Activated naive CD8-positive, alpha-beta T cell (primary cell): ENCODE measurements around the gene IGFLR1.

Source experiments
- H3K27ac Mint-ChIP-seq: one replicate; pipeline ENCODE4 v1.8.0; 2021; ENCODE audit warnings: mixed read lengths
- H3K27me3 Mint-ChIP-seq: one replicate; pipeline ENCODE4 v1.8.0; 2021; ENCODE audit warnings: mixed read lengths
- H3K36me3 Mint-ChIP-seq: one replicate; pipeline ENCODE4 v1.8.0; 2021; ENCODE audit warnings: mixed read lengths
- H3K4me1 Mint-ChIP-seq: one replicate; pipeline ENCODE4 v1.8.0; 2021; ENCODE audit warnings: low read depth, mixed read lengths
- H3K4me3 Mint-ChIP-seq: one replicate; pipeline ENCODE4 v1.8.0; 2021; ENCODE audit warnings: mild to moderate bottlenecking, mixed read lengths
- H3K9me3 Mint-ChIP-seq: one replicate; pipeline ENCODE4 v1.8.0; 2021; ENCODE audit warnings: low read depth, mixed read lengths

Gene IGFLR1, protein sequence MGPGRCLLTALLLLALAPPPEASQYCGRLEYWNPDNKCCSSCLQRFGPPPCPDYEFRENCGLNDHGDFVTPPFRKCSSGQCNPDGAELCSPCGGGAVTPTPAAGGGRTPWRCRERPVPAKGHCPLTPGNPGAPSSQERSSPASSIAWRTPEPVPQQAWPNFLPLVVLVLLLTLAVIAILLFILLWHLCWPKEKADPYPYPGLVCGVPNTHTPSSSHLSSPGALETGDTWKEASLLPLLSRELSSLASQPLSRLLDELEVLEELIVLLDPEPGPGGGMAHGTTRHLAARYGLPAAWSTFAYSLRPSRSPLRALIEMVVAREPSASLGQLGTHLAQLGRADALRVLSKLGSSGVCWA

DNA sequence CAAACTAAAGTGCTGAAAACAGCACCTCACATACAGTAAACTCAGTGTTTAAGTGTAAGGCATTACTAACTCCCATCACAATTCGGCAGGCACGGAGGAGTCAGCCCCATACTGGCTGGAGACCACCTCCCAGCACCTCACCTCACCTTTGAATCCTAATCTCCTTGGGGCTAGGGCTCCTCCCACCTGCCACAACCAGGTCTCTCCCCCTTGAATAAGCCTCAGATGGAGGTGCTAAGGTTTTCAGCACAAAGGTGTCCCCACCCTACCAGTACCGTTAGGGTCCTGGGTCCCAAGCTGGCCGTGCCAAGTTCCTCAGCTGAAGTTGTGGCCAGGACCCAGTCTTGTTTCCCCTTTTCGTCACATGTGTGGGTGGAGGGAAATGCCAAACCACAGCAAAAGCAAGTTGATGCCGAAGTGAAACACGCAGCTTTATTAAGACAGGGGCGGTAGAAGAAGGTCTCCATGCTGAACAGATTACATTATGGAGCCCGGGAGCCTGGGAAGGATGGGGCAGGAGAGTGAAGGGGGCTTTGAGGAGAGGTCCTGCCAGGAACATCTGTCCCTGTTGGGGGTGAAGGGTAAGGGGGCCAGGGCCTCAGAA, at the start of gene IGFLR1:
Gene IGFLR1 (minus strand): TSS at position 332 of the 604 bp plus-strand sequence. CDS start 1,272 bp downstream, outside the sequence.
- Mint-ChIP-seq H3K4me1 (peaks cover 52% of the 10 kb centered on the region), H3K27me3 (no peaks in the 10 kb centered on the region), H3K9me3 (no peaks in the 10 kb centered on the region), H3K36me3 (peaks cover 5% of the 10 kb centered on the region), H3K27ac (peak within 1 kb of the TSS; percentile 99), H3K4me3 (peak within 1 kb of the TSS; percentile 95)

DNA sequence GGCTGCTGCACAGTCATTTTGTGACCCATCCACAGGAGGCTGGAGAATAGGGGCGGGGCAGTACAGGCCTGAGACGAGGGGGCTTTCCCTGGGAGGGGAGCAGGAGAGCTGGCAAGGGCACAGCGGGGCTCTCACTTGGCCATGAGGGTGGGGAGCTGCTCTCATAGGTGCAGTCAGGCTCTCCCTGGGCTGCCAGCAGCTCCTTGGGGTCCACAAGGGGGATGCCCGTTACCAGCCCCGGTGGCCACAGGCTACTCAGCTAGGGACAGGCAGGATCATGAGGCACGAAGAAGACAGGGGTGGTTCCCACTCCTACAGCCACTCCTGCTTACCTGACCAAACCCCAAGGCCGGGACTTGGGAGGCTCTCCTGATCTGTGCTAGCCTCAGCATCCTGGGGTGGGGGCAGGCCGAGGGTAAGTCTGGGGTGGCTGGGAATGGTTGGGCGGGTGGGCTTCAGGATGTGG, 49.6 kb upstream of the IGFLR1 start:
- H3K27ac Mint-ChIP-seq, result no peak overlapping the region
- peaks cover 13% of the 10 kb centered on the region for H3K27me3 Mint-ChIP-seq
- no peaks in the 10 kb centered on the region for H3K9me3 Mint-ChIP-seq
- no peak overlapping the region for H3K4me3 Mint-ChIP-seq
- peaks cover 2% of the 10 kb centered on the region for H3K4me1 Mint-ChIP-seq
- H3K36me3 Mint-ChIP-seq, result peaks cover 2% of the 10 kb centered on the region

DNA sequence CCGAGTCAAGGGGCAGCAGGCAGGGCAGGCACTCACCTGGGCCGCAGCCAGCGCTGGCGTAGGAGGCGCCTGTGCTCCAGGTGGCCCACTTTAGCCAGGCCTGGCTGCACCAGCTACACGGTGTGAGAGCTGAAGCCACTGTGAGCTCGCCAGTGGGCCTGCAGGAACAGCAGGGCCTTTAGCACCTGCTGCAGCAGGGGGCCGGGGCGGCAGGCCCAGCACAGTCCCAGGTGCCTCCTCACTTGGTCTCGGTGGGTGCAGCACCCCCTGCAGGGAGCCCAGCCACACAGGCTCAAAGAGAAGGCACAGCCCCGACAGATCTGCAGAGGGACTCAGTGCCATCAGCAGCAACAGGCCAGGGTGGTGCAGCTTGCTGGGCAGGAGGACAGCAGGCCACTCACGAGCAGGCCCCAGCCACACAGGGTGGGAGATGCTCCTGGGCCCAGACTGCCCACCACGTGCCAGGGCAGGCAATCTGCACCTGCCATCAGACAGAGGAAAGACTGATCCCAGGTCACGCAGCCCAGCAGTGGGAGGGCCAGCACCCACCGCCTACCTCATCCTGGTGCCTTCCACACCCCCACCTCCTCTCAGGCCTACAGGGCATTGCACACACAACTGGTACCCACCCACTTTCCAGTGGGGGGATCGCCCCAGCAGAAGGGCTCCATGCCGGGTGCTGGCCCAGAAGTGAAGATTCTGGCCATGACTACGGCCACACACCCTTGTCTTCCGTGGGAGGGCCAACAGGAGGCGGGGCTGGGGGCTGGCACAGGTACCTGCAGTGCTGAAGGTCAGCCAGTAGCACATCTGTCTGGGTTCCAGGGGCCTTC, 48.9 kb upstream of the IGFLR1 start:
- Mint-ChIP-seq H3K9me3 (no peaks in the 10 kb centered on the region), H3K36me3 (no peaks in the 10 kb centered on the region)

DNA sequence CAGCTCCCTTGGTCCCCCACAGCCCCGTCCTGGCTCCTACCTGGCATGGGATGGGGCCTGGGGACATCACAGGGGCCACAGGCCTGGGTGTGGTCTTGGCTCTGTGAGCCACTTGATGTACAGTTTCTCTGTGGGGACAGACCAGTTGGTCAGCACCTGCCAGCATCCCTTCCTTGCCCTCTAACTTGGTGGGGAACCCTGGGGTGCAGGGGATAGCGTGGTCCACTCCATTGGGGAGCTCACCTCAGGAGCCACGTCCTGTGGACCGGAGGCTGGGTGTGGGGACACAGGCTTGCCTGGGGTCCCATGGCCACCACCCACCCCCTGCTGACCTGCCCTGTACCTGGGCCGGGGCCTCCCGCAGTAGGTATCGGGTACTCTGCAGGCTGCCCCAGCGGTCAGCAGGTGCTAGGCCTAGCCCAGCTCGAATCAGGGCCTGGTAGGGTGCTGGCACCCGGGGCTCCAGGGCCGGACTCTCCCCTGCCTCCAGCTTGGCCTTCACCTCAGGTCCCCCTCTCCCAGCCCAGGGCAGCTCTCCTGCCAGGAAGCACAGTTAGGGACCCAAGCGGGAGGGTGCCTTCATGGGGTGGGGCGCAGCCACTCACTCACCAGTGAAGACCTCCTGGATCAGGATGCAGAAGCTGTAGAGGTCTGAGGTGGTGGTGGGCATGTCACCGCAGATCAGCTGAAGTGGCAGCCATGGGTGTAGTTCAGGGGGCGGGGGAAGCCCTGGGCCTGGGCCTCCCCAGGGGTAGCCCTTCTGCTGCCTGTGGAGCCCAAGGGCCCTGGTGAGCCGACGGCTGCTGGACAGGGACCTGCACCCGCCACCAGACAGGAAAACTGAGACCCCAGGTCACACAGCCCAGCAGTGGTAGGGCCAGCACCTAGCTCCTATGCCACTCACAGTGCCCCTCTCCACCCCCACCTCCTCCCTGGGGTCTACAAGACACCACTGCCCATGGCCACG, 48.0 kb upstream of the IGFLR1 start:
- Mint-ChIP-seq H3K4me1 (no peaks in the 10 kb centered on the region), H3K27ac (no peak overlapping the region), H3K36me3 (no peaks in the 10 kb centered on the region), H3K9me3 (no peaks in the 10 kb centered on the region), H3K4me3 (no peak overlapping the region), H3K27me3 (peaks cover 4% of the 10 kb centered on the region)

More for the DNA sequence above, 48.9 kb upstream of the IGFLR1 start:
- no peak overlapping the region for H3K4me3 Mint-ChIP-seq
- H3K27me3 Mint-ChIP-seq, result peaks cover 7% of the 10 kb centered on the region
- no peaks in the 10 kb centered on the region for H3K4me1 Mint-ChIP-seq
- no peak overlapping the region for H3K27ac Mint-ChIP-seq

DNA sequence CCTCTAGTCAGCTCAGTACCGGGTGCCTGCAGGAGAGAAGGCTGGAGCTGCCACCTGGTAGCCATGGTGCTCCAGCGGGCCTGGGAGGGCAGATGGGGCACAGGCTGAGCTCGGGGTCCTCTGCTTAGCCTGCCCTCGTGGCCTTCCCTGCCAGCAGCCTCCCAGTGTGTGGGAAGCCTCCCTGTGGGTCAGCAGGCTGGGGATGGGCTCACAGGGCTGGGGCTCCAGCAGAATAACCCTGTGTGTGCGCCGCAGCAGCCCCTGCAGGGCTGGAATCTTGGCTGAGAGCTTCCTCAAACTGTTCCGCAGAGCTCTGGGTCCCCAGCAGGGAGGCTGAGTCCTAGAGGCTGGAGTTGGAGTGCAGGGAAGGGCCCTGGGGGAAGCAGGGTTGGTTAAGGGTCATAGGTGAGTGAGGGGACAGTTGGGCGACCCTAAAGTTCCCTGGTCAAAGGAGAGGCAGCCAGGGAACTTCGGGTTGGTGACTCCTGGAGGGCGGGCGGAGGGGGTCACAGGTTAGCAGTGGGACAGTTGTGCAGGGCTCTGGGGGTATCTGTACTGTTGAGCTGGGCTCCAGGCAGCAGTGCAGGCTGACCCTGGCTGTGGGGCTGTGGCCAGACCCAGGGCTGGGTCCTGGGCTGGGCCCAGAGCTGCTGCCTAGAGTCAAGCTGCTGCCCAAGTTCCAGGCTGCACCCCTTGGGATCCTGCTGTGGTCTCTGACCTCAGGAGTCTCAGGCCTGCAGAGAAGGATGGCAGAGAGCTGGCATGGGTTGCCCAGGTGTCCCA, 47.1 kb upstream of the IGFLR1 start:
- no peaks in the 10 kb centered on the region for H3K4me1 Mint-ChIP-seq
- no peaks in the 10 kb centered on the region for H3K36me3 Mint-ChIP-seq
- no peaks in the 10 kb centered on the region for H3K9me3 Mint-ChIP-seq
- H3K4me3 Mint-ChIP-seq, result no peak overlapping the region
- peaks cover 4% of the 10 kb centered on the region for H3K27me3 Mint-ChIP-seq
- no peak overlapping the region for H3K27ac Mint-ChIP-seq

DNA sequence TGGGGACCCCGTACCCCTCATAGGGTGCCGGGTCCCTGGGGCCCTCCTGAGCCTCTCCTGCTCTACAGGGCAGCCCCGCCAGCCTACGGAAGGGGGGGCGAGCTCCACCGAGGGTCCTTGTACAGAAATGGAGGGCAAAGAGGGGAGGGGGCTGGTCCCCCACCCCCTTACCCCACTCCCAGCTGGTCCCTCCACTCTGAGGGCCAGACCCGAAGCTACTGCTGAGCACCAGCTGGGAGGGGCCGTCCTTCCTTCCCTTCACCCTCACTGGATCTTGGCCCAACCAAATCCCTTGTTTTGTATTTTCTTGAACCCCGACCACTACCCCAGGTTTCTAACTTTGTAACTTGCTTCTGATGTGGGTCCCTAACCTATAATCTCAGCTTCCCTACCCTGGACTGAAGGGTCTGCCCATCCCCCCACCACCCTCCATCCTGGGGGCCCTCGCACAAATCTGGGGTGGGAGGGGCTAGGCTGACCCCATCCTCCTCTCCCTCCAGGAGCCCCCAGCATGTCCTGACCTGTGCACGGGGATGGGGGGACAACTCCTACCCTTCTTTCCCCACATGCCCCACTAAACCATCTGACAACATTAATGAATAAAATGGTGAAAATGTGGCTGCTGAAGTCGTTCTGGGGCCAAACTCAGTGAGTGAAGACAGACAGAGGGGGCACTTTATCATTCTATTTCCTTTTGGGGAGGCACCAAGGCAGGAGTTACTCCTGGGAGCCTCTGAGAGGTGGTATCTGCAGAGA, 46.1 kb upstream of the IGFLR1 start:
- no peaks in the 10 kb centered on the region for H3K9me3 Mint-ChIP-seq
- H3K4me1 Mint-ChIP-seq, result no peaks in the 10 kb centered on the region
- no peak overlapping the region for H3K4me3 Mint-ChIP-seq
- H3K27ac Mint-ChIP-seq, result no peak overlapping the region
- H3K36me3 Mint-ChIP-seq, result no peaks in the 10 kb centered on the region
- peaks cover 2% of the 10 kb centered on the region for H3K27me3 Mint-ChIP-seq

DNA sequence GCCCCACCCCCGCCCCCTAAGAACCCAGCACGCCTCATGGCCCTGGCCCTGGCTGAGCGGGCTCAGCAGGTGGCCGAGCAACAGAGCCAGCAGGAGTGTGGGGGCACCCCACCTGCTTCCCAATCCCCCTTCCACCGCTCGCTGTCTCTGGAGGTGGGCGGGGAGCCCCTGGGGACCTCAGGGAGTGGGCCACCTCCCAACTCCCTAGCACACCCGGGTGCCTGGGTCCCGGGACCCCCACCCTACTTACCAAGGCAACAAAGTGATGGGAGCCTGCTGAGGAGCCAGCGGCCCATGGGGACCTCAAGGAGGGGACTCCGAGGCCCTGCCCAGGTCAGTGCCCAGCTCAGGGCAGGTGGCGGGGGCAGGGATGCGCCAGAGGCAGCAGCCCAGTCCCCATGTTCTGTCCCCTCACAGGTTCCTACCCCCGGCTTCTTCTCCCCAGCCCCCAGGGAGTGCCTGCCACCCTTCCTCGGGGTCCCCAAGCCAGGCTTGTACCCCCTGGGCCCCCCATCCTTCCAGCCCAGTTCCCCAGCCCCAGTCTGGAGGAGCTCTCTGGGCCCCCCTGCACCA, 45.1 kb upstream of the IGFLR1 start:
- Mint-ChIP-seq H3K9me3 (no peaks in the 10 kb centered on the region), H3K36me3 (no peaks in the 10 kb centered on the region), H3K4me3 (no peak overlapping the region), H3K27me3 (no peaks in the 10 kb centered on the region), H3K27ac (no peak overlapping the region), H3K4me1 (no peaks in the 10 kb centered on the region)

DNA sequence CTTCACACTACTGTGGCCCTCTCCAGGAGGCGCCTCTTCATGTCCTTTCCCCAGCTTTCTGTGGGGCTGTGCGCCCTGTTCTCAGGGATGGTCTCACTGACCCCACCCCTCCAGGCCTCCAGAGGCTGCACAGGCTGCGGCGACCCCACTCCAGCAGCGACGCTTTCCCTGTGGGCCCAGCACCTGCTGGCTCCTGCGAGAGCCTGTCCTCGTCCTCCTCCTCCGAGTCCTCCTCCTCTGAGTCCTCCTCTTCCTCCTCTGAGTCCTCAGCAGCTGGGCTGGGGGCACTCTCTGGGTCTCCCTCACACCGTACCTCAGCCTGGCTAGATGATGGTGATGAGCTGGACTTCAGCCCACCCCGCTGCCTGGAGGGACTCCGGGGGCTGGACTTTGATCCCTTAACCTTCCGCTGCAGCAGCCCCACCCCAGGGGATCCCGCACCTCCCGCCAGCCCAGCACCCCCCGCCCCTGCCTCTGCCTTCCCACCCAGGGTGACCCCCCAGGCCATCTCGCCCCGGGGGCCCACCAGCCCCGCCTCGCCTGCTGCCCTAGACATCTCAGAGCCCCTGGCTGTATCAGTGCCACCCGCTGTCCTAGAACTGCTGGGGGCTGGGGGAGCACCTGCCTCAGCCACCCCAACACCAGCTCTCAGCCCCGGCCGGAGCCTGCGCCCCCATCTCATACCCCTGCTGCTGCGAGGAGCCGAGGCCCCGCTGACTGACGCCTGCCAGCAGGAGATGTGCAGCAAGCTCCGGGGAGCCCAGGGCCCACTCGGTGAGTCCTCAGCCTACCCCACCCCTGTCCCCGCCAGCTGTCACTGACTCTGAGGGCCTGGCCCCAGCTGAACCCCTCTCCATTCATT, 44.3 kb upstream of the IGFLR1 start:
- Mint-ChIP-seq H3K4me3 (no peak overlapping the region), H3K4me1 (no peaks in the 10 kb centered on the region), H3K9me3 (no peaks in the 10 kb centered on the region), H3K36me3 (no peaks in the 10 kb centered on the region), H3K27ac (no peak overlapping the region), H3K27me3 (no peaks in the 10 kb centered on the region)

DNA sequence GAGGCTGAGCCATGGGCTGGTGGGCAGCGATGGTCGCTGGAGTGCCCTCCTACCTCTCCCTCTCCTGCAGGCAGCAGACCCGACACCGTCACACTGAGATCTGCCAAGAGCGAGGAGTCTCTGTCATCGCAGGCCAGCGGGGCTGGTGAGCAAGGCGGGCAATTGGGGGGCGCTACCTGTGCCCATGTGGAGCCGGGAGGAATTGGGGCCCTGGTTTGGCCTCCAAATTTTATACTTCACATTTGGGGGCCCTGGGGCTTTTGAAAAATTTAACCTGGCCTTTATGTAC, 43.0 kb upstream of the IGFLR1 start:
- Mint-ChIP-seq H3K9me3 (no peaks in the 10 kb centered on the region), H3K27ac (no peak overlapping the region), H3K4me1 (no peaks in the 10 kb centered on the region)

DNA sequence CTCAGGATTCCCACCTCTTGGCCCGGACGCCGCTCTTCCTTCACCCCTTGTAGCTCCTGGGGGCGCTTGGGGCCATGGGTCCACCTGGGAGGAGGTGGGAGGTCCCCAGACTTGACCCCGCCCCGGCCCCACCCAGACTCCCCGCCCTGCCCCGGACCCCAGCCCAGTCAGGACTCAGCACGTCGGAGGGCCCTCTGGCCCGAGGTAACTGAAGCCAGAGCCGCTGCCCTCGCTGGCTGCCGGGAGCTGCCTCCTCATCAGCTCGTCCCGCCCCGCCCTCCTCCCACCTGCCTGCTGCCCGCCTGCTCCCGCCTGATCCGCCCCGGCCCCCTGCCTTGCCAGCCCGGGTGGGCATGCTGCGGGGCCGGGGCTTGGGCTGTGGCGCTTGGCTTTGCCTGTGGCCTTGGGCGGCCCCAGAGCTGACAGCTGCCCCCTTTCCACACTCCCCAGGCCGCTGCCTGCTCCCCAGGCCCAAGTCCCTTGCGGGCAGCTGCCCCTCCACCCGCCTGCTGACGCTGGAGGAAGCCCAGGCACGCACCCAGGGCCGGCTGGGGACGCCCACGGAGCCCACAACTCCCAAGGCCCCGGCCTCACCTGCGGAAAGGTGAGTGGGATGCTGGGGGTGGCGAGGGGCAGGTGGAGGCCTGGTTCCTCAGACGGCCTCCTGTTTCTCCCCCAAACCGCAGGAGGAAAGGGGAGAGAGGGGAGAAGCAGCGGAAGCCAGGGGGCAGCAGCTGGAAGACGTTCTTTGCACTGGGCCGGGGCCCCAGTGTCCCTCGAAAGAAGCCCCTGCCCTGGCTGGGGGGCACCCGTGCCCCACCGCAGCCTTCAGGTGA, 42.5 kb upstream of the IGFLR1 start:
- Mint-ChIP-seq H3K4me3 (no peak overlapping the region), H3K27ac (no peak overlapping the region), H3K9me3 (no peaks in the 10 kb centered on the region), H3K36me3 (no peaks in the 10 kb centered on the region), H3K4me1 (no peaks in the 10 kb centered on the region), H3K27me3 (no peaks in the 10 kb centered on the region)

More for the DNA sequence above, 43.0 kb upstream of the IGFLR1 start:
- H3K4me3 Mint-ChIP-seq, result no peak overlapping the region
- no peaks in the 10 kb centered on the region for H3K36me3 Mint-ChIP-seq
- no peaks in the 10 kb centered on the region for H3K27me3 Mint-ChIP-seq

DNA sequence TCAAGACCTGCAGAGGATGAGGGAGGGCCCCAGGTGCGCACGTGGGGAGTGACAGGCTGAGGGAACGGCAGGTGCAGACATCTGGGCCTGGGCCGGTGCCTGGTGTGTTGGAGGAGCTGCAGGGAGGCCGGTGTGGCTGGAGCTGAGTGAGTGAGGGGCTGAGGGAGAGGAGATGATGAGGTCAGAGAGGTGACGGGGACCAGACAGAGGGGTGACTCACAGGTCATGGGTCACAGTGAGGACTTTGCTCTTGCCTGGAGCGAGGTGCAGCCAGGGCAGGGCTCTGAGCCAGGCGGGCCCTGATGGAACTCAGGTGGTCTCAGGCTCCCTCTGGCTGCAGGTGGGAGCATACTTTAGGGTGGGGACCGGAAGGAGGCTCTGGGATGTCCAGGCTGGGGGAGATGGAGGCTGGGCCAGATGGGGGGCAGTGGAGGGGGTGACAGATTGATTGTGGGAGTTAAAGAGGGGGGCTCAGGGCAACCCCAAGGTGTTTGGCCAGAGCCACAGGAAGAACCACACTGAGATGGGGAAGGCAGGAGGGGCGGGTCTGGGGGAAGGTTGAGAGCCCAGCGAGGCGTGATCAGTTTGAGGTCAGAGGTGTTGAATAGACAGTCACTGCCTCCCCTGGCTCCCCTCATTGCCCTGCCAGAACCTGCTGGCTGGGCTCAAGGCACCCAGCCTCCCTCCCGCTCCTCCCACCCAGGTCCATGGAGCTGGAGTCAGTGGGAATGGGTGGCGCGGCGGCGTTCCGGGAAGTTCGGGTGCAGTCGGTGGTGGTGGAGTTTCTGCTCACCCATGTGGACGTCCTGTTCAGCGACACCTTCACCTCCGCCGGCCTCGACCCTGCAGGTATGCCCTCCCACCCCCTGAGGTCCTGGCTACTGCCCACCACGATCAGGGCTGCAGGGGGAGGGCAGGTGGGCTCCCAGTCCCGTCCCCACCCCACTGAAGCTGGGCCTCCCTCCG, 41.5 kb upstream of the IGFLR1 start:
- Mint-ChIP-seq H3K36me3 (no peaks in the 10 kb centered on the region), H3K4me3 (no peak overlapping the region), H3K27ac (no peak overlapping the region), H3K4me1 (no peaks in the 10 kb centered on the region), H3K27me3 (no peaks in the 10 kb centered on the region), H3K9me3 (no peaks in the 10 kb centered on the region)
